GM23338 (cell line): Measurements from ENCODE around the gene PGBD4. TPM values are rescaled to one million over a fixed set of nuclear protein-coding genes. Genes with fewer than 3 reads are reported as not detected.

Experiments used
- ATAC-seq: fragments of 200-7000 bp; cut with Tn5 transposase; 3 replicates; pipeline ENCODE4 v1.9.1; 2020
- DNase-seq: peaks from one replicate; pipeline ENCODE4 v3.0.0-alpha.2; 2015; ENCODE audit warnings: low spot score
- H2AFZ ChIP-seq: fragments of 200-600 bp; sonication (generic); 2 replicates; pipeline ENCODE4 v1.8.0; 2016; ENCODE audit warnings: antibody characterized with exemption, mild to moderate bottlenecking, moderate library complexity
- H3F3A ChIP-seq: fragments of 200-600 bp; sonication (generic); replicated peaks from 2 replicates; pipeline ENCODE4 v1.8.0; 2017; ENCODE audit warnings: antibody characterized with exemption, mixed run types, low read depth
- H3K27ac ChIP-seq: fragments of 200-600 bp; sonication (generic); 2 replicates; pipeline ENCODE4 v1.6.1; 2016; ENCODE audit warnings: low read depth
- H3K27me3 ChIP-seq: fragments of 200-600 bp; sonication (generic); 2 replicates; pipeline ENCODE4 v1.8.0; 2016; ENCODE audit warnings: mild to moderate bottlenecking, mixed run types, moderate library complexity; ENCODE audit not compliant: insufficient read depth
- H3K36me3 ChIP-seq: fragments of 200-600 bp; sonication (generic); 2 replicates; pipeline ENCODE4 v1.8.0; 2016; ENCODE audit warnings: mild to moderate bottlenecking; ENCODE audit not compliant: insufficient read depth
- H3K4me1 ChIP-seq: fragments of 200-600 bp; sonication (generic); 2 replicates; pipeline ENCODE4 v1.8.0; 2016; ENCODE audit warnings: mild to moderate bottlenecking, moderate library complexity; ENCODE audit not compliant: insufficient read depth
- H3K4me2 ChIP-seq: fragments of 200-600 bp; sonication (generic); 2 replicates; pipeline ENCODE4 v1.7.1; 2017; ENCODE audit warnings: mixed run types
- H3K4me3 ChIP-seq: fragments of 200-600 bp; sonication (generic); 2 replicates; pipeline ENCODE4 v1.6.1; 2016; ENCODE audit warnings: mixed run types
- H3K79me2 ChIP-seq: fragments of 200-600 bp; sonication (generic); replicated peaks from 2 replicates; pipeline ENCODE4 v1.8.0; 2017; ENCODE audit warnings: mild to moderate bottlenecking; ENCODE audit not compliant: insufficient read depth
- H3K9me2 ChIP-seq: fragments of 200-600 bp; sonication (generic); 2 replicates; pipeline ENCODE4 v1.8.0; 2017; ENCODE audit not compliant: insufficient read depth
- H4K20me1 ChIP-seq: fragments of 200-600 bp; sonication (generic); replicated peaks from 2 replicates; pipeline ENCODE4 v1.8.0; 2017; ENCODE audit warnings: mild to moderate bottlenecking; ENCODE audit not compliant: insufficient read depth
- H3K27ac Mint-ChIP-seq: 2 replicates; pipeline ENCODE4 v1.8.0; 2020; ENCODE audit warnings: inconsistent platforms, mild to moderate bottlenecking, moderate library complexity, mixed read lengths
- H3K27me3 Mint-ChIP-seq: 3 replicates; pipeline ENCODE4 v1.8.0; 2022; ENCODE audit warnings: low read depth, mild to moderate bottlenecking, moderate library complexity, mixed read lengths, inconsistent platforms; ENCODE audit not compliant: insufficient read depth, poor library complexity
- H3K36me3 Mint-ChIP-seq: 3 replicates; pipeline ENCODE4 v1.8.0; 2021; ENCODE audit warnings: low read depth, mild to moderate bottlenecking, inconsistent platforms, moderate library complexity, mixed read lengths
- H3K4me1 Mint-ChIP-seq: 3 replicates; pipeline ENCODE4 v1.8.0; 2020; ENCODE audit warnings: mild to moderate bottlenecking, inconsistent platforms, mixed read lengths
- H3K4me3 Mint-ChIP-seq: 3 replicates; pipeline ENCODE4 v1.8.0; 2021; ENCODE audit warnings: moderate library complexity, mild to moderate bottlenecking, inconsistent platforms, mixed read lengths
- H3K9me3 Mint-ChIP-seq: 3 replicates; pipeline ENCODE4 v1.8.0; 2020; ENCODE audit warnings: moderate library complexity, mild to moderate bottlenecking, inconsistent platforms, mixed read lengths
- CREB1 ChIP-seq: fragments of 250-450 bp; sonication (Bioruptor Pico); IDR thresholded peaks from 2 replicates; pipeline ENCODE4 v1.5.0; 2020; ENCODE audit warnings: low read depth, mild to moderate bottlenecking, moderate library complexity
- CTCF ChIP-seq, 2 experiments: fragments of 200-600 bp in 1 of 2; sonication (generic) in 1 of 2; conservative IDR thresholded peaks; 2 replicates each; pipeline versions ENCODE4 v1.5.1 to v1.6.1; 2016 to 2017; ENCODE audit warnings: antibody characterized with exemption in 2 of 2, low read depth in 2 of 2, mild to moderate bottlenecking in 2 of 2, moderate library complexity in 1 of 2
- EZH2phosphoT487 ChIP-seq: fragments of 200-600 bp; sonication (generic); IDR thresholded peaks from one replicate; pipeline ENCODE4 v1.8.1; 2018; ENCODE audit warnings: antibody characterized with exemption; ENCODE audit not compliant: unreplicated experiment
- POLR2AphosphoS5 ChIP-seq: IDR thresholded peaks from 2 replicates; pipeline ENCODE4 v1.6.1; 2016; ENCODE audit warnings: antibody characterized with exemption, low read depth
- ZNF114 ChIP-seq: fragments of 250-450 bp; sonication (Bioruptor Pico); IDR thresholded peaks from 2 replicates; pipeline ENCODE4 v1.5.0; 2020; ENCODE audit warnings: mild to moderate bottlenecking, moderate library complexity
- polyA plus RNA-seq: library from polyadenylated mRNA; unstranded; fragments of >200 nt; fragmentation: Nextera tagmentation; extraction: Ambion mirVana; gene quantifications from 2 replicates; pipeline ENCODE4 v1.2.1, GENCODE V29; 2016
- total RNA-seq: library from RNA; depleted of rRNA; stranded (reverse); fragments of >200 nt; shearing (Covaris generic); gene quantifications from 2 replicates; pipeline ENCODE4 v1.2.3, GENCODE V29; 2014; rRNA removed
- TF ChIP-seq, protein P1 (sequence below): IDR thresholded peaks from one replicate; pipeline ENCODE4 v1.6.1; 2018; ENCODE audit warnings: antibody characterized with exemption; ENCODE audit not compliant: unreplicated experiment
- TF ChIP-seq, protein P2 (sequence below): IDR thresholded peaks from 2 replicates; pipeline ENCODE4 v1.6.1; 2016; ENCODE audit warnings: antibody characterized with exemption

PGBD4 gene
- total and polyA plus RNA-seq, 2 experiments from 2014 or later, result 0.50 to 0.66 TPM

DNA sequence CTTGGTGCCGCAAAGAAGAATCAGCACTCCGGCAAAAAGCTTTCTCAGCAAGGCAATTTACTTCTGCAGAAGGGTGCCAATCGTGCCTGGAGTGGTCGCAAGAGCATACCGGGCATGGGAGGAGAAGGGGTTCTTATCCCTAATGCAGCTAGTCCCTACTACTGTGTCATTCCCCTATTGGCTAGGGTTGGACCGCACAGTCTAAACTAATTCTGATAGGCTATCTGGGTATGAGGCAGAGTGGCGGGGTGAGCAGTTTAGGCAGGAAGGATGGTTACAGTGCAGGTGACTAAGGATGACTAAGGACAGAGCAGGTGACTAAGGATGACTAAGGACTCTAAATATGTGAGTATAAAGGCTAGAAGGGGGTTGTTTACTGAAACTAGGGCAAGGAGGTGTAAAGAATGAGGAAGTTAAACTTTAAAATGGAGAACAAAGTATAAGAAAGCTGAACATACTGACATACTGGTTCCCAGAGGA is 52.9 kb downstream of the PGBD4 start (continued):
- TF ChIP-seq, protein P1, sequence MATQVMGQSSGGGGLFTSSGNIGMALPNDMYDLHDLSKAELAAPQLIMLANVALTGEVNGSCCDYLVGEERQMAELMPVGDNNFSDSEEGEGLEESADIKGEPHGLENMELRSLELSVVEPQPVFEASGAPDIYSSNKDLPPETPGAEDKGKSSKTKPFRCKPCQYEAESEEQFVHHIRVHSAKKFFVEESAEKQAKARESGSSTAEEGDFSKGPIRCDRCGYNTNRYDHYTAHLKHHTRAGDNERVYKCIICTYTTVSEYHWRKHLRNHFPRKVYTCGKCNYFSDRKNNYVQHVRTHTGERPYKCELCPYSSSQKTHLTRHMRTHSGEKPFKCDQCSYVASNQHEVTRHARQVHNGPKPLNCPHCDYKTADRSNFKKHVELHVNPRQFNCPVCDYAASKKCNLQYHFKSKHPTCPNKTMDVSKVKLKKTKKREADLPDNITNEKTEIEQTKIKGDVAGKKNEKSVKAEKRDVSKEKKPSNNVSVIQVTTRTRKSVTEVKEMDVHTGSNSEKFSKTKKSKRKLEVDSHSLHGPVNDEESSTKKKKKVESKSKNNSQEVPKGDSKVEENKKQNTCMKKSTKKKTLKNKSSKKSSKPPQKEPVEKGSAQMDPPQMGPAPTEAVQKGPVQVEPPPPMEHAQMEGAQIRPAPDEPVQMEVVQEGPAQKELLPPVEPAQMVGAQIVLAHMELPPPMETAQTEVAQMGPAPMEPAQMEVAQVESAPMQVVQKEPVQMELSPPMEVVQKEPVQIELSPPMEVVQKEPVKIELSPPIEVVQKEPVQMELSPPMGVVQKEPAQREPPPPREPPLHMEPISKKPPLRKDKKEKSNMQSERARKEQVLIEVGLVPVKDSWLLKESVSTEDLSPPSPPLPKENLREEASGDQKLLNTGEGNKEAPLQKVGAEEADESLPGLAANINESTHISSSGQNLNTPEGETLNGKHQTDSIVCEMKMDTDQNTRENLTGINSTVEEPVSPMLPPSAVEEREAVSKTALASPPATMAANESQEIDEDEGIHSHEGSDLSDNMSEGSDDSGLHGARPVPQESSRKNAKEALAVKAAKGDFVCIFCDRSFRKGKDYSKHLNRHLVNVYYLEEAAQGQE, result no peak
- TF ChIP-seq, protein P2, sequence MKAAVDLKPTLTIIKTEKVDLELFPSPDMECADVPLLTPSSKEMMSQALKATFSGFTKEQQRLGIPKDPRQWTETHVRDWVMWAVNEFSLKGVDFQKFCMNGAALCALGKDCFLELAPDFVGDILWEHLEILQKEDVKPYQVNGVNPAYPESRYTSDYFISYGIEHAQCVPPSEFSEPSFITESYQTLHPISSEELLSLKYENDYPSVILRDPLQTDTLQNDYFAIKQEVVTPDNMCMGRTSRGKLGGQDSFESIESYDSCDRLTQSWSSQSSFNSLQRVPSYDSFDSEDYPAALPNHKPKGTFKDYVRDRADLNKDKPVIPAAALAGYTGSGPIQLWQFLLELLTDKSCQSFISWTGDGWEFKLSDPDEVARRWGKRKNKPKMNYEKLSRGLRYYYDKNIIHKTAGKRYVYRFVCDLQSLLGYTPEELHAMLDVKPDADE, result no peak
- TF ChIP-seq EZH2phosphoT487 (no peak), ZNF114 (CRISPR knock-in tag) (no peak), CTCF (conservative IDR thresholded peaks at IDR 0.05; ENCODE audit: low read depth in 2 of 2) (no peak)

- no peaks in the 10 kb centered on the region for H3K79me2 ChIP-seq
Measured at GRCh38 chr15:34155859-34156258, 54.0 kb downstream of the PGBD4 start.

More at GRCh38 chr15:34155859-34156258, 54.0 kb downstream of the PGBD4 start:
- Histone ChIP-seq H3K9me2 (no peaks in the 10 kb centered on the region; the same call in none of the 2 replicates), H3K27me3 (no peaks in the 10 kb centered on the region), H3K36me3 (peaks cover 21% of the 10 kb centered on the region), H3K4me1 (no peaks in the 10 kb centered on the region), H3K4me2 (no peak overlapping the region), H3F3A (no peaks in the 10 kb centered on the region), H2AFZ (no peak overlapping the region), H3K27ac (no peak overlapping the region), H4K20me1 (no peaks in the 10 kb centered on the region), H3K4me3 (no peak overlapping the region)
- H3K36me3 Mint-ChIP-seq, result peaks cover 90% of the 10 kb centered on the region
- ATAC-seq (no peak), DNase-seq (no peak)
- TF ChIP-seq CREB1 (CRISPR knock-in tag), result no peak
- TF ChIP-seq POLR2AphosphoS5, result no peak
- TF ChIP-seq, protein P2, result no peak
- peaks cover 55% of the 10 kb centered on the region for H3K9me3 Mint-ChIP-seq
- H3K27me3 Mint-ChIP-seq, result peaks cover 3% of the 10 kb centered on the region
- H3K27ac Mint-ChIP-seq, result no peak overlapping the region
- no peaks in the 10 kb centered on the region for H3K4me1 Mint-ChIP-seq
- H3K4me3 Mint-ChIP-seq, result no peak overlapping the region

Other genes starting within 250 kb of the PGBD4 start
- not detected in 2 replicates for gene CHRM5, start 133.6 kb upstream of the PGBD4 start, total RNA-seq
- gene CHRM5, start 133.6 kb upstream of the PGBD4 start, polyA plus RNA-seq, result not detected in 2 replicates
- gene AVEN, start 62.9 kb upstream of the PGBD4 start, total RNA-seq, result 10.3 and 12.1 TPM in 2 replicates
- 7.7 and 9.3 TPM in 2 replicates for gene AVEN, start 62.9 kb upstream of the PGBD4 start, polyA plus RNA-seq
- gene EMC7, start 221 bp upstream of the PGBD4 start, total RNA-seq, result 18.3 and 26.2 TPM in 2 replicates
- gene EMC7, start 221 bp upstream of the PGBD4 start, polyA plus RNA-seq, result 50.0 and 55.1 TPM in 2 replicates
- 60.2 and 68.2 TPM in 2 replicates for gene KATNBL1, start 108.0 kb downstream of the PGBD4 start, total RNA-seq
- gene KATNBL1, start 108.0 kb downstream of the PGBD4 start, polyA plus RNA-seq, result 81.4 and 96.1 TPM in 2 replicates
- gene EMC4, start 122.9 kb downstream of the PGBD4 start, total RNA-seq, result 118 and 151 TPM in 2 replicates
- gene EMC4, start 122.9 kb downstream of the PGBD4 start, polyA plus RNA-seq, result 194 and 211 TPM in 2 replicates
- 14.1 and 16.1 TPM in 2 replicates for gene SLC12A6, start 235.7 kb downstream of the PGBD4 start, total RNA-seq
- 2.4 and 2.5 TPM in 2 replicates for gene SLC12A6, start 235.7 kb downstream of the PGBD4 start, polyA plus RNA-seq
- gene NOP10, start 241.1 kb downstream of the PGBD4 start, total RNA-seq, result 417 and 566 TPM in 2 replicates
- 718 and 746 TPM in 2 replicates for gene NOP10, start 241.1 kb downstream of the PGBD4 start, polyA plus RNA-seq
- 1.0 and 1.2 TPM in 2 replicates for gene NUTM1, start 241.2 kb downstream of the PGBD4 start, total RNA-seq
- 0.16 and 0.40 TPM in 2 replicates for gene NUTM1, start 241.2 kb downstream of the PGBD4 start, polyA plus RNA-seq